ENCODE measurements around the gene UNC13B.

Gene UNC13B

GRCh38 chr9:35288778-35289177 lies 127.0 kb downstream of the UNC13B start:
- DNase-seq (ENCODE audit: low read depth) = no peak
- TF ChIP-seq CTCF (conservative IDR thresholded peaks at IDR 0.05; ENCODE audit: control insufficient read depth, insufficient read depth, low read depth, low read length) = no peak
- no peak overlapping the region for H3K4me3 ChIP-seq (ENCODE audit: control insufficient read depth, low read depth, low read length)

- TF ChIP-seq CTCF (conservative IDR thresholded peaks at IDR 0.05; ENCODE audit: control insufficient read depth, insufficient read depth, low read depth, low read length) = no peak
- DNase-seq (ENCODE audit: low read depth) = no peak
- no peak overlapping the region for H3K4me3 ChIP-seq (ENCODE audit: control insufficient read depth, low read depth, low read length)
Measured at GRCh38 chr9:35293376-35293964, 131.7 kb downstream of the UNC13B start.

- TF ChIP-seq CTCF (conservative IDR thresholded peaks at IDR 0.05; ENCODE audit: control insufficient read depth, insufficient read depth, low read depth, low read length) = no peak
- no peak for DNase-seq (ENCODE audit: low read depth)
- no peak overlapping the region for H3K4me3 ChIP-seq (ENCODE audit: control insufficient read depth, low read depth, low read length)
Measured at GRCh38 chr9:35294066-35294465, 132.3 kb downstream of the UNC13B start.

- no peak for DNase-seq (ENCODE audit: low read depth)
- no peak overlapping the region for H3K4me3 ChIP-seq (ENCODE audit: control insufficient read depth, low read depth, low read length)
- no peak for TF ChIP-seq CTCF (conservative IDR thresholded peaks at IDR 0.05; ENCODE audit: control insufficient read depth, insufficient read depth, low read depth, low read length)
Measured at GRCh38 chr9:35294556-35294955, 132.7 kb downstream of the UNC13B start.

GRCh38 chr9:35295369-35296036 lies 133.7 kb downstream of the UNC13B start:
- no peak for TF ChIP-seq CTCF (conservative IDR thresholded peaks at IDR 0.05; ENCODE audit: control insufficient read depth, insufficient read depth, low read depth, low read length)
- no peak overlapping the region for H3K4me3 ChIP-seq (ENCODE audit: control insufficient read depth, low read depth, low read length)
- DNase-seq (ENCODE audit: low read depth) = no peak

- no peak for TF ChIP-seq CTCF (conservative IDR thresholded peaks at IDR 0.05; ENCODE audit: control insufficient read depth, insufficient read depth, low read depth, low read length)
- DNase-seq (ENCODE audit: low read depth) = no peak
- no peak overlapping the region for H3K4me3 ChIP-seq (ENCODE audit: control insufficient read depth, low read depth, low read length)
Measured at GRCh38 chr9:35303567-35303966, 141.8 kb downstream of the UNC13B start.
